Measurements from ENCODE around the gene RBPJ.

The RBPJ gene

GRCh38 chr4:26464420-26465095 lies 143.7 kb downstream of the RBPJ start:
- no peak for DNase-seq

- no peak for DNase-seq
Observed at GRCh38 chr4:26466578-26467270, 145.9 kb downstream of the RBPJ start.

GRCh38 chr4:26467724-26468123 lies 146.9 kb downstream of the RBPJ start:
- DNase-seq = no peak

GRCh38 chr4:26468283-26468949 lies 147.6 kb downstream of the RBPJ start:
- no peak for DNase-seq

- DNase-seq = no peak
Observed at GRCh38 chr4:26468977-26469376, 148.2 kb downstream of the RBPJ start.

GRCh38 chr4:26471890-26472289 lies 151.1 kb downstream of the RBPJ start:
- DNase-seq = no peak

- no peak for DNase-seq
Observed at GRCh38 chr4:26473893-26474292, 153.1 kb downstream of the RBPJ start.

- DNase-seq = no peak
Observed at GRCh38 chr4:26474551-26474950, 153.7 kb downstream of the RBPJ start.

- no peak for DNase-seq
Observed at GRCh38 chr4:26475716-26476115, 154.9 kb downstream of the RBPJ start.

GRCh38 chr4:26476545-26476944 lies 155.7 kb downstream of the RBPJ start:
- no peak for DNase-seq

- DNase-seq = no peak
Observed at GRCh38 chr4:26478330-26478729, 157.5 kb downstream of the RBPJ start.

GRCh38 chr4:26482508-26483462 lies 162.0 kb downstream of the RBPJ start:
- no peak for DNase-seq

- no peak for DNase-seq
Observed at GRCh38 chr4:26484032-26484515, 163.3 kb downstream of the RBPJ start.

- DNase-seq = no peak
Observed at GRCh38 chr4:26484516-26484915, 163.7 kb downstream of the RBPJ start.

Measured in NCI-H2227 treated with DMSO at 0.1 percent for 48 hours (cell line).